Spleen (tissue), 7 donors: ENCODE results near the gene SIVA1.

Experiments
- CTCF ChIP-seq, 11 experiments: fragments of 200-600 bp in 7 of 11; fragments of 450-650 bp in 4 of 11; sonication (generic) in 4 of 11; IDR thresholded peaks in 8 of 11; conservative IDR thresholded peaks in 3 of 11; 1 replicate in 7 of 11; 2 replicates in 4 of 11; pipeline versions ENCODE4 v1.4.0 to v1.8.0; 2016 to 2021; ENCODE audit warnings: antibody characterized with exemption in 11 of 11, inconsistent platforms in 4 of 11, mild to moderate bottlenecking in 1 of 11
- POLR2AphosphoS5 ChIP-seq, 3 donors: sonication (generic); formaldehyde crosslinking; IDR thresholded peaks; one replicate each; pipeline ENCODE4 v1.5.1; 2017; ENCODE audit warnings: antibody characterized with exemption in 3 of 3
- donor health status: DM: no; HTN: no; CAD: no; lungs with moderate emphysema.
- donor health status: DM: no; HTN: no; CAD: no.
- donor health status: DM: no; HTN: no; CAD: no.

DNA sequence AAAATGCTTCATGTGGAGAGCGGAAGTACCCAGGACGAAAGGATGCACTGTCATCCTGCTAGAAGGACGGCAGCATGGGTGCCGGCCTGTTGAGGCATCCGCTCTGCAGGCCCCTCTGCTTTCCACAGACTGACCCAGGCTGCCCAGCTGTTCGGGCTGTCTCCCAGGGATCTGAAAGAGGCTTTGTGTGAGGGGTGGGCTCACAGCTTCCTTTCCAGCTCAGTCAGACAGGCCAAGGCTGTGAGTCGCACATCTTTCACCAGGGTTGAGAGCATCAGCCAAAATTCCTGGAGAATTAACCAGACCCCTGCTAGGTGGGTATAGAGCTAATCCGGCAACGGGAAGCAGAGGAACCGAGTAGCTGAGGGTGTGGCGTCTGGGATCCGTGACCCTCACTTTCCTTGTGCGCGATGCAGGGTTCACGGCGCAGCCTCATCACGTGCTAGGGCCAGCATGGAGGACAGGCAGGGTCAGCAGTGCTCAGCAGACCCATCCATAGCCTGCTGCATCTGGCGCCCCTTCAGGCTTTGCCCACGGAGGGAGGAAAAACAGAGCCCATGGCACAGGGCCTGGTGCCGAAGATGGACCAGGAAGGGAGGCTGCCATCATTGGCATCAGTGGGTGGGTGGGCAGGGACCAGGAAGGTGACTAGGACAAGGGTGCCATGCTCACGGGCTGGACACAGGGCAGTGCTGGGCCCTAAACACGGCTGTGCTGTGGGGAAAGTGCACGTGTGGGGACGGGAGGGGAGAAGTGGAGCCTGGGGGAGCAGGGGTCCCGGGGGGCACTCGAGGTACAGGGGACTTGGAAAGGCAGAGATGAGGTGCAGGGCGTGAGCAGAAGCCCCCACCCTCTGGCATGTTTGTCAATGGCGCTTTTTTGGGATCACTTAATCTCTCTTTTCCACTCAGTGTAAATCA, 9.2 kb upstream of the SIVA1 start:
- TF ChIP-seq POLR2AphosphoS5 (IDR thresholded peaks at IDR 0.05) = no peak
- TF ChIP-seq CTCF (IDR thresholded peaks at IDR 0.05 in 8 of 11, conservative IDR thresholded peaks at IDR 0.05 in 3 of 11) = no peak
